Stimulated activated naive CD4-positive, alpha-beta T cell (primary cell): ENCODE data around the gene KCNK7.

Source experiments
- DNase-seq, 6 experiments: peaks; one replicate each; lab custom pipeline; 2025; lab: John Stamatoyannopoulos, UW

The KCNK7 gene

DNA sequence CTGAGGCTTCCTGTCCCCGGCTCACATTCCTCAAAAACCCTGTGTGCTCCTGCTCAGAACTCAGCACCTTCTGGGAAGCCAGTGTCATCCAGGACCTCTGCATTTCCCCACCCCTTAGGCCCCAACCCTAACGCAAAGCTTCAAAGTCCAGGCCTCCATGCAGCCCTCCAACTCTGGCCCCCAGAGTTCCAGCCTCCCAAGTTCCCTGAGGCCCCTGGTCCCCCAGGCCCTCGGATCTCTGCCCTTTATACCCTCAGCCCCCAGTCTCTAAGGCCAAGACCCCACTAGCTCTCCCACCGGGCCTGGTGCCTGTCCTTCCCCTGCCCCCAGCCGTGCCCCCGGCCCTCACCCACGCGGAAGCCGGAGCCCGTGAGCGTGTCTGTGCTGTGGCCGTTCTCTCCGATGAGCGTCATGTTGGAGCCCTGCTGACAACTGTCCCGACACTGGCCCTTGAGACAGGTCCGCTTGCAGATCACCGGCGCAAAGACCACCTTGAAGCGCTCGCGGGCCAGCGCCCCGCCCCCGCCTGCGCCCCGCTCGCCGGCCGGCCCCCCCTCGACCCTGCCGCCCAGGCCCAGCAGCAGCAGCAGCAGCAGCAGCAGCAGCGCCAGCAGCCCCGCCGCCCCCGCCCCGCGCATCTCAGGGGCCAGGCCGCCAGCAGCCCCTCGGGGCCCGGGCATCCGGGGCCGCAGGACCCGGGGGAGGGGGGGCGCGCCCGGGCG lies 38.2 kb downstream of the KCNK7 start:
- DNase-seq: peak in 3 of 6 experiments; percentile 26 to 38 (median 34)

DNA sequence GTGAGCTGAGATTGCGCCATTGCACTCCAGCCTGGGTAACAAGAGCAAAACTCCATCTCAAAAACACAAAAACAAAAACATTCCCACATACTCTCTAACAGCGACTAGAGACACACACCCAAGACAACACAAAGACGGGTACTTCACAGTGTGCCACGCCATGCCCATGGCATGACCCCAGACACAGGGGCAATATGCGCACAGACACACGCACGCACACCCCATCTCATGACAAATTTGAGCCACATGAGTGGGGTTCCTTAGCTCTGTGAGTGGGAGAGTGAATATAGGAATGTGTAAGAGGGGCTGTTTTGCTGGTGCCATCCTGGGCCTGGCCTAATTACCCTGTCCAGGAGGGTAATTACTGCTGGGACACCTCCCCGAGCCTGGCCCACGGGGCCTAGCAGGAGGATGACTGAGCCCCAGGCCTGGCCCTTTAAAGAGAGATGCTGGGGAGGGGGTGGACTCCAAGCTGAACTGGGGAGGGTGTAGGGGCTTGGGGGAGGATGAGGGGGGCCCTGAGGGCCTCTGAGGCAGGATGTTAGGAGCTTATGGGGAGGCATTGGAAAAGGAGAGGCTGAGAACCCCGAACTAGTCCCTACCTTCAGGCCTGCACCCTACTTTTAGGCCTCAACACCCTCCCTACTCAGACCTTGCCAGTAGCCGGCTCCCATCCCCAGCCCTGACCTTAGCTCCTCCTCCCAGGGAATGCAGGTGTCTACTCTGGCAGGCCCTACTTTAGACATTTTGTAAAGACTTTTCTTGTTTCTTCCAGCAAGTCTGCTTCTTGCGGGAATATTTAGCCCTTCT lies 38.9 kb downstream of the KCNK7 start:
- peak in 1 of 6 experiments; percentile 17 for DNase-seq

DNA sequence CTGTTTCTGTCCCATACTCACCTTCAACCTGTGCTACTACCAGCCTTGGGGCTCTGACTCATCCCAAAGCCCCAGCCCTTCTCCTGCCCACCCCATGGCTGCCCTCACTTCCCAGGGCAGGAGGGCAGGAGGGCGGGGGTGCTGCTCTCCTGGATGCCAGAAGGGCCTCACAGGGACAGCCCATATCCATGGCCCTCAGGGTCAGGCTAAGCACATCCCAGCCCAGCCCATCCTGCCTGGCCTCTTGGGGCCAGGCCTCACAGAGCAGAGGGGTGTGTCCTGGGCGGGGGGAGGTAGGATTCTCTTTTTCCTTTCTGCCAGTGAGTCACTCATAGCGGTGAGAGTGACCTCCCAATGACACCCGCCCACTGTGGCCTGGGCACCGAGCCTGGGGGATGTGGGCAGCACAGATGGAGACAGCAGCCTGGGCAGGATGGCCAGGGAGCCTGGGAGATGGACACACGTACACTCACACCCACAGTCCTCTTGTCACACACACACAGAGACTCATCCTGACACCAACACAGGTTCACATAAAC lies 39.8 kb downstream of the KCNK7 start:
- DNase-seq: no peak

DNA sequence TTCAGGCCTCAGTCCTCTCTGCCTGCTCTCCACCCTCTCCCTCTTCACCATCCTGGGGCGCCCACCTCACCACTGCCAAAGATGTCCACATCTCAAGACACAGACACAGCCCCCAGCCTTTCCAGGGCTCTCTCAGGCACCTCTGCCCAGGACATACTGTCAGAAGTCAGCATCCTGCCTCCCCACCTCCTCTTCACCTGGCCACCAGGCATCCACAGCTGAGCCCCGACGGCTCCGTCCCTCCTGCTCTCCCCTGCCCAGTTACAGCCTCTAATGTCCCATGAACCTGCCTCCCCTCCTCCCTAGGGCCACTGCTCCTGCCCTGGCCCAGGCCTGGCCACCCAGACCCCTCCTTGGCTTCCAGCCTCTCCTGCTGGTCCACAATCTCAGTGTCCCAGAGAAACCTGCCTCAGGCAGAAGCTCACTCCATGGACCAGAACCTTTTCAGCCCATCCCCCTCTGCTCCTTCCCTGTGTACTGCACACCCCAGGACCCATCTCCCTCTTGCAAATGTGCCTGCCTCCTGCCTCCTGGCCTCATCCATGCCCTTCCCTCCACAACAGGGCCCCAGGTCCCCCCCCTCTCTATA lies 40.7 kb downstream of the KCNK7 start:
- DNase-seq: no peak

DNA sequence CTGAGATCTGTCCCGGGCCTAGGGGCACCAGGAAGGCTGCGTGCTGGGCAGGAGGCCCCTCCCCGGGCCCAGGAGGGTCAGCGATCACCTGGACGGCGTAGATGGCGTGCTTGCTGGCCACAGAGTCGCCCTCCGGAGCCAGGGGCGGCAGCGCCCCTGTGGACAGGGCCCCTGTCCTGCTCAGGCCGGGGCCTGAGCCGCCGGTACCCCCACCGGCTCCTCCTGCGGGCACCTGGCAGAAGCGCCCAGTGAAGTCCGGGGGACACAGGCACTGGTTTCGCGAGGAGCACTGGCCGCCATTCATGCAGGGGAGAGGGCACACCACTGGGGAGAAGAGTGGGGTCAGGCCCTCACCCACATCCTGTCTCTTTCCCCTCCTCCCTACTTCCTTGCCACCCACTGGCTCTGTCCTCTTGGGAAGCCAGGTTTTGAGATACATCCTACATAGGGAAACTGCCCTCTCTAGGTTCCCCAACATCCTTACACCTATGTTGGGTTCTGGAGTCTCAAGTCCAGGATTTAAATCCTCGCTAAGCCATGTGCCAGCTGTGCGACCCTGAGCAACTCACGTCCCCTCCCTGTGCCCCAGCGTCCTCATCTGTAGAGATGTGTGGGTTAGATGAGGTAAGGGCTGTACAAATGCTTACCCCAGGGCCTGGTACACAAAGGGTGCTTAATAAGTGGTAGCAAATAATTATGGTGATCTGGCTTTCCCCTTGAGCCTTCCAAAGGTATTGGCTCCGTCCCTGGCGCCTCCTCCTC lies 41.4 kb downstream of the KCNK7 start:
- DNase-seq: peak in 2 of 6 experiments; percentile 23 to 27

DNA sequence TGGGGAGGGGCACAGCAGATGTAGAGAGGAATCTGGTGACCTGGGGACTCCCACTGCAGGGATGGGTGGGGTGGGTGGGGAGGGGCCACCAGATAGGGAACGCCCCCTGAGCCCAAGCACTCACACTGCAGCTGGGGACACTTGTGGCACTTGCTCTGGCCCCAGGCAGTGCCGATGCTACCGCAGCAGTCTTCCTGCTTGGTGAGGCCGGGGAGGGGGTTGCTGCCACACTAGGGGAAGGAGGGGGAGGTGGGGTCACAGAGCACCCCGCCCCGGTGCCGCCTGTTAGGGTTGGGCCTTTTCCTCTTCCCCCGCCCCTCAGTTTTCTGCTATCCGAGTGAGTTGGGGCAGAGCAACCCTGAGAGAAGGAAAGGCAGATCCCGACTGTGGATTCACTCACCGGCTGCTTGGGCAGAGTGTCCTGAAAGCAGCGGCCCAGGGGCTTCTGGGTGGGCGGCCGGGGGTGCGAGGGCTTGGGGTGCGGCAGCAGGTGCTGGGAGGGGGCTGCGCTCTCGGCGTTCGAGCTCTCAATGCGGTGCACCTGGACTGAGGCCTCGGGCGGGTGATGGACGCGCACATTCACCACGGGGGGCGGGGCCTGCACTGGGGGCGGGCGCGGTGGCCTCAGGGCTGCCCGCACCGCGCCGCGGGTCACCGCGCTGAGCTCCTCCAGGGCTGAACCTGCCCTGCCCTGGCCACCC lies 42.1 kb downstream of the KCNK7 start:
- DNase-seq: peak; percentile 78 to 87 (median 82)

DNA sequence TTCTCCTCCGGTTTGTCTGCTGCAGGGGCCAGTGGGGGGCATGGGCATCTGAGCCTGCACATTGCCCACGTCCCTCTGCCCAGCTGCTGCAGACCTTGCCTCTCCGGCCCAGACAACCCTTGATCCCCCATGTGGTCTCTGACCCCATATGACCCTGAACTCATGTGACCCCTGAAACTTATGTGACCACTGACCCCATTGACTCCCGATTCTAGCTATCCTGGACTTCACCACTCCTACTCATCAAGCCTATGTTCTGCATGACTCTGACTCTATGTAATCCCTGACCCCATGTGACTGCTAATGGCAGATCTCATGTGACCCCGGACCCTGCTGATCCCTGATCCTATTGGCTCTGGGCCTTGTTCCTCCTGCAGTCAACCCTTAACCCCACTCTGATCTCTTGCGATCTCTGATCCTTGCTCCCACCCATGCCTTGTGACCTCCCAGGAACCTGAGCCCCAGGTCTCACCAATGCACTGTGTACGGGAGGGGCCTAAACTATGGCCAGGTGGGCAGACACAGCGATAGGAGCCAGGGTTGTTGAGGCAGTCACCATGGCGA lies 43.1 kb downstream of the KCNK7 start:
- no peak for DNase-seq

DNA sequence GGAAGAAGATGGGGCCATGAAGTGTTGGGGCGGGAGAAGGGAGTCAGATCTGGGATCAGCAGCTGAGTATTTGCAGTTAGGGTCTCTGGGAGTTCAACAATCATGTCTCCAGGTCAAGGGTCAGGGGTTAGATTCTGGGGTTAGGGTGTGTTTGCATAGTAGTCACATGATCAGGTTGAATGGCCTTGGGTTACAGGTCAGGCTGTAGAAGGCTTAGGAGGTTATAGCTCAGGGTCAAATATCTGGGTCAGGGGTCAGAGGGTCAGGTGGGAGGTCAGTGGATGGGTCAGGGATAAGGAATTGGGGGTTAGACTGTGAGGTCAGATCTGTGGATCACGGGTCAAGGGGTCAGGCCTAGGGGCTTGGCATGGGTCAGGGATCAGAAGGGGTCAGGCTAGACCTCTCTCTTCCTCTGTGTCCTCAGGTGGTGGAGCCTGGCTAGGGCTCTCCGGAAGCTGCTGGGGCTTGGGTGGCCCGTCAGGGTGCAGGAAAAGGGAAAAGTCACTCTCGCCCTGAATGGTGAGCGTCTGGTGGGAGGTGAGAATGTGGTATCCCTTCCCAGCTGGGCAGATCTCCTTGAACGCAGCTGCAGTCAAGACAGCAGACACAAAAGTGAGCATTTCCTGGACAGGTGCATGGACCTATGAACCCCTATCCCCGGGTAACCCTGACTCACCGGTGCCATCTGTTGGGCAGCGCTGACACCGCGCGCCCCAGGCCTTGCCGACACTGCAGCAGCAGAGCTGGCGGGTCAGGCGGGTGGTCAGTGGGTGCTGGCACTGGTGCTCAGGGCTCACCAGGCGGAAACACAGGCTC lies 43.8 kb downstream of the KCNK7 start:
- DNase-seq: peak; percentile 34 to 61 (median 42)

DNA sequence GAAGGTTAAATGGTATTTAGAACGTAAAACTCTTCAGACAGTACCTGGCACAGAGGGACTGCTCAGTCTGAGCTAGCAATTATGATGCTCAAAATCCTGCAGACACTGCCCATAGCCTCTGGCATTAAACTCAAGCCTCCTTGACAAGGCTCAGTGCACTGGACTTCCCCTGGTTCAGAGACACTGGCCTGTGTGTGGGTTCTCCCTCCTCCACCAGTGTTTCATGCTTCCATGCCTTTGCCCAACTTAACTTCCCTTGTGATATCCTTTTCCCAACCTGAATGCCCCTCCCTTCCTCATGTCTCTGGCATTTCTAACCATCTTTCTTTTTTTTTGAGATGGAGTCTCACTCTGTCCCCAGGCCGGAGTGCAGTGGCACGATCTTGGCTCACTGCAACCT lies 46.5 kb downstream of the KCNK7 start:
- no peak for DNase-seq

DNA sequence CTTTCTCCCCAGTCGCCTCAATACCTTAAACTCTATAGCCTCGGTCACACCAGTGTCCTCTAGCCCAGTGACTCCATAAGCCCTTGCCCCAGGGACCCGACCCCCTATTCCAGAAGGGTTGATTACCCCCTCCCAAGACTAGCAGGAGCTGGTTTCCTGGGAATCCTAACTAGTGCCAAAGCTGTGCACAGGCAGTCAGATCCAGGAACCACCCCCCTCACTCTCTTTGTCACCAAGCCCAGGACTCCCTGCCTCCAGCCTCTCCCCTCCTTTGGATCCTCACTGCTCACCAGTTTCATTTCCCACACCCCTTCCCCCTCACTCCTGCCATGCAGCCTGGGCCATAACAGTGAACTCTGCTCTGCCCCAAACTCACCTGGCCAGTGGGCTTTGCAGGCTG lies 47.2 kb downstream of the KCNK7 start:
- no peak for DNase-seq

DNA sequence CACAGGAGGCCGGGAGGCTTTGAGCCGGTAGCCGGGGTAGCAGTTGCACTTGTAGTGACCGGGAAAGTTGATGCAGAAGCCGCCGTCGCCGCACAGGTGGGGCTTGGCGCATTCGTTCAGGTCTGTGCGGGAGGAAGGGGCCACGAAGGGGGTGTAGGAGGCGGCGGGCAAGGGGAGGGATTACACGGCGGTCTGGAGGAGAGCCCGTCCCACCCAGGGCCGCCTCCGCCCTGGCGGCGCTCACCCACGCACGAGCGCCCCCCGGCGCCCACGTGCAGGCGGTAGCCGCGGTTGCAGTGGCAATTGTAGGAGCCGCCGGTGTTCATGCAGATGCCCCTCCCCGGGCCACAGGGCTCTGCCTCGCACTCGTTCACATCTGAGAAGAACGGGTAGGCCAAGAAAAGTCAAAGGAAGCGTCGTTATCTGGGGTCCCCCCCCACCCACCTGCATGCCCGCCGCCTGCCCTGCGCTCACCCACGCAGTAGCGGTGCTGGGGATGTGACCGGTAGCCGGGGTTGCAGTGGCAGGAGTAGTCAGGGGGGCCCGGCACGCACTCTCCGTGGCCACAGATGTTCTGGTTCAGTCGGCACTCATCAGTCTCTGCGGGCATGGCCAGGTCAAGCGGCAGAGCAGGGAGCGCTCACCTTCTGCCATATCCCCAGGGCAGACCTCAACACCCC lies 48.0 kb downstream of the KCNK7 start:
- DNase-seq: peak in 4 of 6 experiments; percentile 23 to 31 (median 30)

DNA sequence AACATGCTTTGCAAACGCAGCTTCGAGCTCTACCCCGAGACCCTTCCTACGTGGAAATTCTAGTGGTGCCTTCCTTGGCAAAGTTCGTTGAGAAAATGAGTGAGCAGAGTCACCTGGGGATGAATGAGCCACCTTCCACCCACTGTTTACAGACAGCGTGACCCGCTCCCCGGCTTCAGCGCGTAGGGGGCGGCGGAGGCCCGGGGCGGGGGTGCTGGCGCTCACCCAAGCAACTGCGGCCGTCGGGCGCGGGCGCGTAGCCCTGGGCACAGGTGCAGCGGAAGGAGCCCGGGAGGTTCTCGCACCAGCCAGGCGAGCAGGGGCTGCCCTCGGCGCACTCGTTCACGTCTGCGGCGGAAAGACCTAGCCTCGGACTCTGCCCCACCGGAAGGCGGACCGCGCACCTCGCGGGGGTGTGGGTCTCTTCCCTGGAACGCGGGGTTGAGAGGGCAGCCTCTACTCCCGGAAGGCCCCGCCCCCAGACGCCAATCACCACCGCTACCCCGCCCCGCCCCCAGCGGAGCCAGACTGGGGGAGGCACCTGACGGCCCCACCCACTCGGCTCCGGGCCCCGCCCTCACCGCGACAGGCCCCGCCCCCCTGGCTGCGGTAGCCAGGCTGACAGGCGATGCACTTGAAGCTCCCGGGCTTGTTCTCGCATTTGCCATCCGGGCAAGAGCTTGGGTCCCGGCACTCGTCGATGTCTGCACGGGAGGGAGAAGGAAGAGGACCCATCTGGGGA lies 49.2 kb downstream of the KCNK7 start:
- peak; percentile 93 to 98 (median 97) for DNase-seq

DNA sequence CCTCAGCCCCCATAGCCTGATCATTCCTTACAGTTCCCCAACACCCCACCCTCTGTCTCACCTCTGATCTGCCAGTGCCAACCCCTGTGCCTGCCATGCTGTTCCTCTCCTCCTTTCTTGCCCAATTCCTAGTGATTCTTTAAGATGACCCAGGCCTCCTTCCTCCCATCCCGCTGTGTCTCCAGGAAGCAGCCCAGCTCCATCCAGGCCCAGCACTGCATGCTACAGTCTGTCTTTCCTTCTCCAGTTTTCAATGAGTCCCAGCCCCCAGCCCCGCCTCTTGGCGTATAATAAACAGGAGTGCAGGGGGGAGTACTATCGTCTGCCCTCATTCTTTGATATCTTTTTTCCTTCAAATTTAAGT lies 49.8 kb downstream of the KCNK7 start:
- DNase-seq: no peak
